Spinal cord (tissue), 4 donors: ENCODE measurements around the gene PRAMEF8. TPM values are rescaled to one million over a fixed set of nuclear protein-coding genes. Genes with fewer than 3 reads are reported as not detected.

Source experiments
- polyA plus RNA-seq, 2 donors: library from polyadenylated mRNA; unstranded; fragments of 120-200 nt; gene quantifications; one replicate each; pipeline ENCODE4 v1.2.1, GENCODE V29; 2013; ENCODE audit not compliant: insufficient read length in 2 of 2
- small RNA-seq: library from RNA; depleted of rRNA; stranded (forward); fragments of <200 nt; gene quantifications from one replicate; pipeline ENCODE3, GENCODE V24; 2014; ENCODE audit warnings: low replicate concordance
- total RNA-seq, 2 donors: library from RNA; depleted of rRNA in 1 of 2; stranded (reverse); fragments of 120-200 nt in 1 of 2; fragments of >200 nt in 1 of 2; gene quantifications; one replicate each; pipeline versions ENCODE4 v1.2.3 to v1.2.4, GENCODE V29; 2013 to 2014

PRAMEF8 gene
- total and polyA plus RNA-seq, 4 donors: not detected

Small RNAs within 50 kb of the gene (small RNA-seq; reads per million reads assigned to genes)
- not detected for gene RNU6-771P

Other genes starting within 250 kb of the PRAMEF8 start
- gene PRAMEF27, start 228.6 kb downstream of the PRAMEF8 start, total RNA-seq: not detected
- not detected for gene PRAMEF27, start 228.6 kb downstream of the PRAMEF8 start, polyA plus RNA-seq
- gene HNRNPCL3, start 224.4 kb downstream of the PRAMEF8 start, total RNA-seq: not detected
- not detected for gene HNRNPCL3, start 224.4 kb downstream of the PRAMEF8 start, polyA plus RNA-seq
- gene PRAMEF25, start 214.4 kb downstream of the PRAMEF8 start, total RNA-seq: not detected
- gene PRAMEF25, start 214.4 kb downstream of the PRAMEF8 start, polyA plus RNA-seq: not detected
- gene HNRNPCL2, start 168.3 kb downstream of the PRAMEF8 start, total RNA-seq: not detected
- under 1 TPM in 1 of 2 donors, not detected in 1; 0.27 TPM for gene HNRNPCL2, start 168.3 kb downstream of the PRAMEF8 start, polyA plus RNA-seq
- not detected for gene PRAMEF26, start 129.1 kb downstream of the PRAMEF8 start, total RNA-seq
- not detected for gene PRAMEF26, start 129.1 kb downstream of the PRAMEF8 start, polyA plus RNA-seq
- not detected for gene HNRNPCL4, start 119.5 kb downstream of the PRAMEF8 start, total RNA-seq
- under 1 TPM; 0.30 to 0.36 TPM for gene HNRNPCL4, start 119.5 kb downstream of the PRAMEF8 start, polyA plus RNA-seq
- not detected for gene PRAMEF9, start 113.3 kb downstream of the PRAMEF8 start, total RNA-seq
- not detected for gene PRAMEF9, start 113.3 kb downstream of the PRAMEF8 start, polyA plus RNA-seq
- gene PRAMEF13, start 83.7 kb downstream of the PRAMEF8 start, total RNA-seq: not detected
- not detected for gene PRAMEF13, start 83.7 kb downstream of the PRAMEF8 start, polyA plus RNA-seq
- gene PRAMEF18, start 59.0 kb downstream of the PRAMEF8 start, total RNA-seq: not detected
- under 1 TPM in 1 of 2 donors, not detected in 1; 0.08 TPM for gene PRAMEF18, start 59.0 kb downstream of the PRAMEF8 start, polyA plus RNA-seq
- not detected for gene PRAMEF5, start 30.9 kb downstream of the PRAMEF8 start, total RNA-seq
- gene PRAMEF5, start 30.9 kb downstream of the PRAMEF8 start, polyA plus RNA-seq: not detected
- gene PRAMEF33, start 18.4 kb upstream of the PRAMEF8 start, total RNA-seq: not detected
- not detected for gene PRAMEF33, start 18.4 kb upstream of the PRAMEF8 start, polyA plus RNA-seq
- not detected for gene PRAMEF15, start 30.4 kb upstream of the PRAMEF8 start, total RNA-seq
- gene PRAMEF15, start 30.4 kb upstream of the PRAMEF8 start, polyA plus RNA-seq: not detected
- gene PRAMEF14, start 62.0 kb upstream of the PRAMEF8 start, total RNA-seq: not detected
- gene PRAMEF14, start 62.0 kb upstream of the PRAMEF8 start, polyA plus RNA-seq: not detected
- gene PRAMEF19, start 86.8 kb upstream of the PRAMEF8 start, total RNA-seq: not detected
- not detected for gene PRAMEF19, start 86.8 kb upstream of the PRAMEF8 start, polyA plus RNA-seq
- gene PRAMEF17, start 104.5 kb upstream of the PRAMEF8 start, total RNA-seq: not detected
- not detected for gene PRAMEF17, start 104.5 kb upstream of the PRAMEF8 start, polyA plus RNA-seq
- gene PRAMEF20, start 125.3 kb upstream of the PRAMEF8 start, total RNA-seq: not detected
- gene PRAMEF20, start 125.3 kb upstream of the PRAMEF8 start, polyA plus RNA-seq: not detected
- gene LRRC38, start 228.9 kb upstream of the PRAMEF8 start, total RNA-seq: 1 to 10 TPM in 1 of 2 donors, under 1 TPM in 1; 0.55 to 1.7 TPM
- 1 to 10 TPM; 3.8 to 4.8 TPM for gene LRRC38, start 228.9 kb upstream of the PRAMEF8 start, polyA plus RNA-seq